Smooth muscle cell (in vitro differentiated cells): ENCODE measurements around the gene ASB15. TPM values are rescaled to one million over a fixed set of nuclear protein-coding genes. Genes with fewer than 3 reads are reported as not detected.

Experiments used
- DNase-seq: peaks from one replicate; lab custom pipeline; 2025; ENCODE audit not compliant: unreplicated experiment; lab: John Stamatoyannopoulos, UW
- H2AFZ ChIP-seq: fragments of 200-600 bp; sonication (generic); 2 replicates; pipeline ENCODE4 v1.6.0; 2016; ENCODE audit warnings: antibody characterized with exemption, low read depth, mild to moderate bottlenecking
- H3F3A ChIP-seq: fragments of 200-600 bp; sonication (generic); 2 replicates; pipeline ENCODE4 v1.6.0; 2017; ENCODE audit warnings: antibody characterized with exemption, low read depth
- H3K27ac ChIP-seq: fragments of 200-600 bp; sonication (generic); 2 replicates; pipeline ENCODE4 v1.5.1; 2016; ENCODE audit warnings: low read depth, mild to moderate bottlenecking
- H3K27me3 ChIP-seq: fragments of 200-600 bp; sonication (generic); 2 replicates; pipeline ENCODE4 v1.6.1; 2016; ENCODE audit warnings: low read depth, mild to moderate bottlenecking
- H3K36me3 ChIP-seq: fragments of 200-600 bp; sonication (generic); 2 replicates; pipeline ENCODE4 v1.5.1; 2016; ENCODE audit warnings: low read depth
- H3K4me1 ChIP-seq: fragments of 200-600 bp; sonication (generic); 2 replicates; pipeline ENCODE4 v1.5.1; 2016; ENCODE audit warnings: low read depth
- H3K4me2 ChIP-seq: fragments of 200-600 bp; sonication (generic); 2 replicates; pipeline ENCODE4 v1.6.0; 2016; ENCODE audit warnings: mild to moderate bottlenecking
- H3K4me3 ChIP-seq: fragments of 200-600 bp; sonication (generic); 2 replicates; pipeline ENCODE4 v1.5.1; 2016; ENCODE audit warnings: mild to moderate bottlenecking
- H3K79me2 ChIP-seq: fragments of 200-600 bp; sonication (generic); 2 replicates; pipeline ENCODE4 v1.6.0; 2016; ENCODE audit warnings: low read depth, mild to moderate bottlenecking
- H3K9ac ChIP-seq: fragments of 200-600 bp; sonication (generic); 2 replicates; pipeline ENCODE4 v1.6.0; 2016; ENCODE audit warnings: low read depth
- H3K9me3 ChIP-seq: fragments of 200-600 bp; sonication (generic); replicated peaks from 2 replicates; pipeline ENCODE4 v1.5.1; 2016; ENCODE audit warnings: low read depth
- H4K20me1 ChIP-seq: fragments of 200-600 bp; sonication (generic); 2 replicates; pipeline ENCODE4 v1.6.0; 2016; ENCODE audit warnings: low read depth
- CTCF ChIP-seq: fragments of 200-600 bp; sonication (generic); IDR thresholded peaks from 2 replicates; pipeline ENCODE4 v1.5.1; 2017; ENCODE audit warnings: borderline replicate concordance, mild to moderate bottlenecking, antibody characterized with exemption; ENCODE audit not compliant: insufficient read depth, poor library complexity, severe bottlenecking
- WGBS: methylation state at CpG from one replicate; pipeline ENCODE4 v1.1.7; 2016; ENCODE audit warnings: low lambda C conversion rate; 5-methylcytosine and 5-hydroxymethylcytosine counted together
- polyA plus RNA-seq: library from polyadenylated mRNA; unstranded; fragments of >200 nt; fragmentation: Nextera tagmentation; extraction: Ambion mirVana; gene quantifications from 2 replicates; pipeline ENCODE4 v1.2.1, GENCODE V29; 2016
- total RNA-seq: library from RNA; depleted of rRNA; stranded (reverse); fragments of >200 nt; gene quantifications from 2 replicates; pipeline ENCODE4 v1.2.3, GENCODE V29; 2014

Gene ASB15
- total and polyA plus RNA-seq, 2 experiments from 2014 or later = 0.07 TPM; not detected in 1

DNA sequence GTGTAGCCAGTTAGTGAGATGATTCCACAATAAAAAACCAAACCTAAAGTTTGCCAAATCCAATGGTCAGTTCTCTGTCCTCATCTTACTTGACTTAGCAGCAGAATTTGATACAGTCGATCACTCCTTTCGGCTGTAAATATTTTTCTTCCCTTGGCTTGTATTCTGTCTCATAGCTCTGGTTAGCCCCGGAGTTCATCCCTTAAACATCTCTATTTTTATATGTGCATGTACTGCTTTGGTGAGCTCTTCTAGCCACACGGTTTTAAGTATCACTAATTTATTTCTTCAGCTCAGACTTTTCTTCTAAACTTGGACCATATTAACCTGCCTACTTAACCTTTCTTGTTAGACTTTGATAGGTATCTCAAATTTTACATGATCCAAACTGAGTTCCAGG, 17.8 kb upstream of the ASB15 start:
- Histone ChIP-seq H3K4me1 (no peaks in the 10 kb centered on the region), H3K4me3 (no peak overlapping the region), H3K4me2 (no peak overlapping the region), H2AFZ (no peak overlapping the region), H3K36me3 (no peaks in the 10 kb centered on the region), H3F3A (no peaks in the 10 kb centered on the region), H3K9ac (no peak overlapping the region), H4K20me1 (no peaks in the 10 kb centered on the region), H3K27ac (no peak overlapping the region), H3K79me2 (no peaks in the 10 kb centered on the region), H3K27me3 (no peaks in the 10 kb centered on the region), H3K9me3 (no peaks in the 10 kb centered on the region)
- no peak for DNase-seq
- TF ChIP-seq CTCF = no peak
- WGBS = 95% methylated on average over 4 of the region's 4 CpGs

- TF ChIP-seq CTCF = no peak
- H3K36me3 ChIP-seq = no peaks in the 10 kb centered on the region
- H3K4me3 ChIP-seq = no peak overlapping the region
- H3K9ac ChIP-seq = no peak overlapping the region
- H3K9me3 ChIP-seq = no peaks in the 10 kb centered on the region
- no peak overlapping the region for H2AFZ ChIP-seq
- H4K20me1 ChIP-seq = no peaks in the 10 kb centered on the region
- no peaks in the 10 kb centered on the region for H3K27me3 ChIP-seq
- H3K4me1 ChIP-seq = no peaks in the 10 kb centered on the region
- WGBS = 97% methylated on average over 2 of the region's 2 CpGs
- DNase-seq = no peak
- no peak overlapping the region for H3K4me2 ChIP-seq
- no peaks in the 10 kb centered on the region for H3K79me2 ChIP-seq
- H3K27ac ChIP-seq = no peak overlapping the region
- H3F3A ChIP-seq = no peaks in the 10 kb centered on the region
These were observed 13.2 kb upstream of the ASB15 start for GRCh38 chr7:123588376-123588775.

- Histone ChIP-seq H3K79me2 (no peaks in the 10 kb centered on the region), H3K27me3 (no peaks in the 10 kb centered on the region), H3K9me3 (no peaks in the 10 kb centered on the region), H3K36me3 (no peaks in the 10 kb centered on the region), H3K27ac (no peak overlapping the region), H3K4me3 (no peak overlapping the region), H3K9ac (no peak overlapping the region), H3K4me1 (peaks cover 10% of the 10 kb centered on the region), H3K4me2 (no peak overlapping the region), H4K20me1 (no peaks in the 10 kb centered on the region), H3F3A (no peaks in the 10 kb centered on the region), H2AFZ (peak overlapping the region; percentile 80)
- DNase-seq = no peak
- 10% methylated on average over 10 of the region's 10 CpGs for WGBS
- TF ChIP-seq CTCF = no peak
These were observed 6.8 kb upstream of the ASB15 start for GRCh38 chr7:123594813-123595241.

GRCh38 chr7:123598657-123599056, 3.0 kb upstream of the ASB15 start:
- Histone ChIP-seq H2AFZ (no peak overlapping the region), H3K4me2 (no peak overlapping the region), H3K4me1 (peaks cover 10% of the 10 kb centered on the region), H3K27me3 (no peaks in the 10 kb centered on the region), H3K4me3 (no peak overlapping the region), H3K79me2 (no peaks in the 10 kb centered on the region), H3K27ac (no peak overlapping the region), H3K9me3 (no peaks in the 10 kb centered on the region), H4K20me1 (no peaks in the 10 kb centered on the region), H3K36me3 (no peaks in the 10 kb centered on the region), H3K9ac (no peak overlapping the region), H3F3A (no peaks in the 10 kb centered on the region)
- no peak for DNase-seq
- TF ChIP-seq CTCF = no peak
- 73% methylated on average over 3 of the region's 3 CpGs for WGBS
